HFF-Myc (cell line): ENCODE results near the gene POLR1G.
A peak's percentile ranks its signal among the peaks of the same experiment; 100 is the strongest.

Experiments used
- DNase-seq: peaks from one replicate; pipeline ENCODE4 v3.0.0-alpha.2; 2011; ENCODE audit warnings: low read depth; ENCODE audit errors: extremely low read depth
- H3K4me3 ChIP-seq: replicated peaks from 2 replicates; pipeline ENCODE4 v1.5.1; 2011; ENCODE audit warnings: low read depth, mild to moderate bottlenecking, control low read depth, low read length
- CTCF ChIP-seq: IDR thresholded peaks from 2 replicates; pipeline ENCODE4 v1.5.1; 2012; ENCODE audit warnings: mild to moderate bottlenecking, low read depth, low read length, control low read depth; ENCODE audit errors: missing control alignments

POLR1G gene

GRCh38 chr19:45442778-45443461 lies 36.5 kb downstream of the POLR1G start:
- peak overlapping the region; percentile 45 for H3K4me3 ChIP-seq
- no peak for DNase-seq
- no peak for TF ChIP-seq CTCF

GRCh38 chr19:45443462-45444317 lies 37.2 kb downstream of the POLR1G start:
- DNase-seq, result no peak
- no peak for TF ChIP-seq CTCF

GRCh38 chr19:45444318-45445041 lies 38.0 kb downstream of the POLR1G start:
- no peak for TF ChIP-seq CTCF
- H3K4me3 ChIP-seq, result peak overlapping the region; percentile 21; the same call in 1 of the 2 replicates
- DNase-seq, result no peak

More at GRCh38 chr19:45443462-45444317, 37.2 kb downstream of the POLR1G start:
- H3K4me3 ChIP-seq, result peak overlapping the region; percentile 45

GRCh38 chr19:45445139-45445538 lies 38.7 kb downstream of the POLR1G start:
- DNase-seq, result no peak
- H3K4me3 ChIP-seq, result no peak overlapping the region
- TF ChIP-seq CTCF, result no peak

DNA sequence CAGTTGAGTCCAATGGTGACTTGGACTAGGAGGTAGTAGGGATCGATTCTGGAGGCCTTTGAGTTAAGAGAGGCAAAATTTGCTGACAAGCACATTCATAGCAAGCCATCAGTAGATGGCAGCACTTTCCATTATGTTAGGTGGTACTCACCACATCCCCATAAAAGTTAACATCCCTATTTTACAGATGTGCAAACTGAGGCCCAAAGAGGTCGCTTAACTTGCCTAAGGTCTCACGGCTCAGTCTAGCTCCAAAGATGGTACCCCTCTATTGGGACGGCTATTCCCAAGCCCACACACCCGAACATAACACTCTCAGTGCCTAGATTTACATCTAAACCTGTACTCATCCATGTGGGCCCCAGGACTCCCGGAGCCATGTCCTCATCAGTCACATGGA lies 39.9 kb downstream of the POLR1G start:
- H3K4me3 ChIP-seq, result no peak overlapping the region
- peak; percentile 40 for TF ChIP-seq CTCF
- no peak for DNase-seq

DNA sequence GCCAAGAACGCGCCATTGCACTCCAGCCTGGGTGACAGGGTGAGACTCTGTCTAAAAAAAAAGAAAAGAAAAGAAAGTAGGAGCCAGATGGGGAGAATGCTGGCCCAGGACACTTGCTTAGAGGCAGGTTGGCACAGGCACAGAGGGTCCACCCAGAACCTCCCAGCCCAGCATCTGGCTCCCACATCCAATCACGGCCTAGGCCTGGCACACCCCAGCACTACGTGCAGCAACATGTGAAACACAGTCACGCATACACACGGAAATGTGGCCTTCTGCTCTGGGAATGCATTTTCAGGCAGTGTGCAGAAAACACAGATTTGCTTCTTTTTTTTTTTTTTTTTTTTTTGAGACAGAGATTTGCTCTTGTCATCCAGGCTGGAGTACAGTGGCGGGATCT lies 40.5 kb downstream of the POLR1G start:
- no peak overlapping the region for H3K4me3 ChIP-seq
- no peak for TF ChIP-seq CTCF
- DNase-seq, result no peak
